Activated T-cell treated with anti-CD3 and anti-CD28 coated beads, Interleukin-2, amount 50 U/mL, for 72 hours (primary cell): ENCODE results near the gene PRAMEF5. TPM values are rescaled to one million over a fixed set of nuclear protein-coding genes. Genes with fewer than 3 reads are reported as not detected.
"Not testable (repeated sequence)": the region's sequence is repeated elsewhere in the genome, so short reads cannot be mapped to it uniquely, and the experiment has no call there.

Experiments
- ATAC-seq, 2 donors: fragments of 150-1000 bp; cut with Tn5 transposase; replicated peaks in 1 of 2; 2 replicates each; pipeline ENCODE4 v1.10.0; 2021; ENCODE audit warnings: moderate library complexity in 2 of 2, mild to moderate bottlenecking in 1 of 2
- DNase-seq, 2 donors: peaks; one replicate each; pipeline ENCODE4 v3.0.0; 2021 to 2022; ENCODE audit warnings: mixed read lengths in 1 of 2
- H3K27ac Mint-ChIP-seq: one replicate; pipeline ENCODE4 v1.8.0; 2022; ENCODE audit warnings: mild to moderate bottlenecking, moderate library complexity, mixed read lengths
- H3K27me3 Mint-ChIP-seq: one replicate; pipeline ENCODE4 v1.8.0; 2022; ENCODE audit warnings: low read depth, mixed read lengths
- H3K36me3 Mint-ChIP-seq, 2 donors: one replicate each; pipeline ENCODE4 v1.8.0; 2022; ENCODE audit warnings: mixed read lengths in 2 of 2, mild to moderate bottlenecking in 1 of 2; ENCODE audit not compliant: insufficient read depth in 2 of 2
- H3K4me1 Mint-ChIP-seq: one replicate; pipeline ENCODE4 v1.8.0; 2022; ENCODE audit warnings: low read depth, mixed read lengths
- H3K4me3 Mint-ChIP-seq, 2 donors: one replicate each; pipeline ENCODE4 v1.8.0; 2022; ENCODE audit warnings: mild to moderate bottlenecking in 2 of 2, mixed read lengths in 2 of 2, moderate library complexity in 2 of 2
- H3K9me3 Mint-ChIP-seq, 2 donors: one replicate each; pipeline ENCODE4 v1.8.0; 2022; ENCODE audit warnings: mixed read lengths in 2 of 2
- total RNA-seq, 2 donors: library from RNA; stranded (reverse); gene quantifications; one replicate each; pipeline ENCODE4 v1.2.3, GENCODE V29; 2022

Gene PRAMEF5
- total RNA-seq, result not detected

DNA sequence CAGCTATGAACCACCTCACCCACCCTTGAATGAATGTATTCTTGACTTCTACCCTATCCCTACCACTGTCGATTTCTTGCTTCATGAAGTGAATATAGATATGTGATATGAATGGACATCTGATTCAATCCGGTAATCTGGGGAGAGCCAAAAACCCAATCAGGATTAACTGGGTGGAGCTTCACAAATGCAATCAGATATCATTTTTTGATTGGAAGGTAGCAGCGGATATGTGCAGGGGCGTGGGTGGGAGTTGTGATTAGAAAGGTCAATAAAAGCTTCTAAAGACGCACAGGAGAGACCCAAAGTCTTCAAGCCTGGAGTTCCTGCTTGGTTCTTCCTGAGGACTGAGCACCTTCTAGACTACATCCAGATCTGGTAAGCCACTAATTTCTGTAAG lies at the start of gene PRAMEF5:
Gene PRAMEF5, plus strand, starts transcription at position 301 of the 400 bp plus-strand sequence. CDS start 5,071 bp downstream, outside the sequence.
- not testable (repeated sequence) for H3K27ac Mint-ChIP-seq, DNase-seq, H3K27me3 Mint-ChIP-seq, H3K4me1 Mint-ChIP-seq, H3K4me3 Mint-ChIP-seq, H3K9me3 Mint-ChIP-seq, H3K36me3 Mint-ChIP-seq, ATAC-seq

DNA sequence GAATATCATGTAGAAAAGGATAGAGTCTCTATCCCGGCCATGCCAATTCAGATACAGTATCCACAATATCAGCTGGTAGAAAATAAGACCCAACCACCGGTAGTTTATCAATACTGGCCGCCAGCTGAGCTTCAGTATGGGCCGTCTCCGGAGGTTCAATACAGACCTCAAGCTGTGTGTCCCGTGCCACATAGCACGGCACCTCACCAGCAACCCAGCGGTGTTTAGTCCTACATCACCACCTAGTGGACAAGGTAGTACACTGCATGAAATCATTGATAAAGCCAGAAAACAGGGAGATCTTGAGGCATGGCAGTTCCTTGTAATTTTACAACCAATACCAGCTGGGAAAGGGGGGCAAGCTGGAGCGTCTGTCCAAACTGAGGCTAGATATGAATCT lies 45.3 kb upstream of the PRAMEF5 start:
- not testable (repeated sequence) for H3K27ac Mint-ChIP-seq, ATAC-seq

DNA sequence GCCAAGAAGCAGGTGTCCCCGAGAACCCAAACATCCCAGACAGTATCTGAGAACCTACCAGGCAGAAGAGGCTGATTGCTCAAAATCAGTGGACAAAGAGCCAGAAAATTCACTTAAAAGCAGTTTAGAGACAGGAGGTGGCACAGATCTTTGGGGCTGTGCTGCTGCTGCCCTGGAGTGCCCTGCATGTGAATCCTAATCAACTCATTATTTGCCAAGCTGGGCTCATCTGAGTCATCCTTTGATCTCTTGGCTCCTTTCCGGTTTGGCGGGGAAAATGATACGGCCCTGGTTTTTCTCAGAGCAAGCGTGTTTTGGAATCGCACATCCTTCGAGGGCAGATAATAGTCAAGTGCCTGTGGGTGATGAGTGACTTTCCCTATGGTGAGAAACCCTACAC lies 37.4 kb upstream of the PRAMEF5 start:
- not testable (repeated sequence) for H3K9me3 Mint-ChIP-seq, DNase-seq, H3K4me3 Mint-ChIP-seq, H3K27me3 Mint-ChIP-seq, H3K36me3 Mint-ChIP-seq, H3K27ac Mint-ChIP-seq, H3K4me1 Mint-ChIP-seq, ATAC-seq

More for the DNA sequence above, 45.3 kb upstream of the PRAMEF5 start:
- not testable (repeated sequence) for H3K27me3 Mint-ChIP-seq, H3K4me1 Mint-ChIP-seq, H3K36me3 Mint-ChIP-seq, H3K4me3 Mint-ChIP-seq, H3K9me3 Mint-ChIP-seq, DNase-seq

DNA sequence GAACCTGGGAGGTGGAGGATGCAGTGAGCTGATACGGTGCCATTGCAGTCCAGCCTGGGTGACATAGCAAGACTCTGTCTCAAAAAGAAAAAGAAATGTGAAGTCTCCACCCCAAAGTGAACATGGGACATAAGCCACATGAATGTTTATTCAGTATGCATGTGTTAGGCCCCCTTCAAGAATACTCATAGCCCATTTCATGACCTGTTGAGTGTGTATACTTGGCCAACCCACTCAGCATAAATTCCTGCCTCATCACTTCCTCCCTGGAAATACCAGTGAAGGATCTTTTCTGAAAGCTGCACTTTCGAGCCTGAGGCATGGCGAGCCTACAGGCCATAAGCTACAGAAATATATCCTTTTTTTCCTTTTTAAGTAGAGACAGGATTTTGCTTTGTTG lies 34.8 kb upstream of the PRAMEF5 start:
- not testable (repeated sequence) for H3K4me3 Mint-ChIP-seq, DNase-seq, ATAC-seq, H3K27ac Mint-ChIP-seq, H3K36me3 Mint-ChIP-seq, H3K9me3 Mint-ChIP-seq, H3K27me3 Mint-ChIP-seq, H3K4me1 Mint-ChIP-seq

- not testable (repeated sequence) for H3K9me3 Mint-ChIP-seq, H3K36me3 Mint-ChIP-seq, H3K4me1 Mint-ChIP-seq, DNase-seq, H3K4me3 Mint-ChIP-seq, H3K27me3 Mint-ChIP-seq, ATAC-seq, H3K27ac Mint-ChIP-seq
Observed at GRCh38 chr1:13222788-13223187, 31.2 kb upstream of the PRAMEF5 start.

- no peak overlapping the region for H3K27ac Mint-ChIP-seq
- no peak overlapping the region for H3K4me3 Mint-ChIP-seq
- peaks cover 6% of the 10 kb centered on the region for H3K27me3 Mint-ChIP-seq
- H3K36me3 Mint-ChIP-seq, result no peaks in the 10 kb centered on the region
- DNase-seq, result no peak
- no peak for ATAC-seq
- no peaks in the 10 kb centered on the region for H3K4me1 Mint-ChIP-seq
- no peaks in the 10 kb centered on the region for H3K9me3 Mint-ChIP-seq
Observed at GRCh38 chr1:13224480-13225060, 29.4 kb upstream of the PRAMEF5 start.

DNA sequence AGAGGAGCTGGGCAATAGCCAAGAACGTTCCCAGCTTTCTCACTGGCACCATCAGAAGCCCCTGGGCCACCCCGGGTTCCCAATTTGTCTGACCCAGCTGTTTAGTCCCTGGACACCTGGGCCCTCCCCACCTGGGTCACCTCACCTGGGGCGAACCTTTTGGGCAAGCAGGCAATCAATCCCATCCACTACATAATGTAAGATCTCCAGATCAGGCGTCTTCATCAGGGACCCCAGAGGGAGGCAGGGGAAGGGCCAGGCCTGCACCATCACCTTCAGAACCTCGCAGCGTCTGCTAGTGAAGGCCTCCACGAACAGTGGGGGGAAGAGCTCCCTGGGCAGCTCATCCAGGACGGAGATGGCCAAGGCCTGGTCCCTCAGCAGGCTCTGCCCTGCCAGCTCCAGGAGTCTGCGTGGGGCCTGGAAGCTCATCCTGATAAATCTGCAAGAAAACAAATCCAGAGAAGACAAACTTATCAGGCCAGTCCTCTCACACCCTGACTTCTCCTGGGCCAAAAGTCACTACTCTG lies 28.3 kb upstream of the PRAMEF5 start, which contains the start of gene PRAMEF18:
Gene PRAMEF18, minus strand, starts transcription at position 480 of the 530 bp plus-strand sequence. Its CDS starts 48 bp downstream, at position 432.
- H3K4me3 Mint-ChIP-seq, H3K4me1 Mint-ChIP-seq, H3K27ac Mint-ChIP-seq, H3K36me3 Mint-ChIP-seq, DNase-seq, ATAC-seq, H3K9me3 Mint-ChIP-seq, H3K27me3 Mint-ChIP-seq: not testable (repeated sequence)

DNA sequence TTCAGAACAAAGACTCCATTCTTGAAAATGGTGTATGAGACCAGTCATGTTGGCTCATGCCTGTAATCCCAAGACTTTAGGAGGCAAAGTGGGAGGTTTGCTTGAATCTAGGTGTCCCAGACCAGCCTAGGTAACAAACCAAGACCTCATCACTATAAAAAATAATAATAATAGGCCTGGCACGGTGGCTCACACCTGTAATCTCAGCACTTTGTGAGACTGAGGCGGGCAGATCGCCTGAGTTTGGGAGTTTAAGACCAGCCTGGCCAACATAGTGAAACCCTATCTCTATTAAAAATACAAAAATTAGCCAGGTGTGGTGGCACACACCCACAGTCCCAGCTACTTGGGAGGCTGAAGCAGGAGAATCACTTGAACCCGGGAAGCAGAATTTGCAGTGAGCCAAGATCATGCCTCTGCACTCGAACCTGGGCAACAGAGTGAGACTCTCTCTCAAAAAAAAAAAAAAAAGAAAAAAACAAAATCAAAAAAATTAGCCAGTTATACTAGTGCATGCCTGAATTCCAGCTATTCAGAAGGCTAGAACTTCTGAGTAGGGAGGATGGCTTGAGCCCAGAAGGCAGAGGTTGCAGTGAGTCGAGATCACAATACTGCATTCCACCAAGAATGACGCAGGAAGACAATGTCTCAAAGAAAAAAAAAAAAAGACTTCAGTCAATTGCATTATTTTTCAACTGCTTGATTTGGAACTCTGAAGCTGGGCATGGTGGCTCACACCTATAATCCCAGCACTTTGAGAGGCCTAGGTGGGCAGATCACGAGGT lies 26.5 kb upstream of the PRAMEF5 start:
- not testable (repeated sequence) for H3K27me3 Mint-ChIP-seq, H3K27ac Mint-ChIP-seq, DNase-seq

DNA sequence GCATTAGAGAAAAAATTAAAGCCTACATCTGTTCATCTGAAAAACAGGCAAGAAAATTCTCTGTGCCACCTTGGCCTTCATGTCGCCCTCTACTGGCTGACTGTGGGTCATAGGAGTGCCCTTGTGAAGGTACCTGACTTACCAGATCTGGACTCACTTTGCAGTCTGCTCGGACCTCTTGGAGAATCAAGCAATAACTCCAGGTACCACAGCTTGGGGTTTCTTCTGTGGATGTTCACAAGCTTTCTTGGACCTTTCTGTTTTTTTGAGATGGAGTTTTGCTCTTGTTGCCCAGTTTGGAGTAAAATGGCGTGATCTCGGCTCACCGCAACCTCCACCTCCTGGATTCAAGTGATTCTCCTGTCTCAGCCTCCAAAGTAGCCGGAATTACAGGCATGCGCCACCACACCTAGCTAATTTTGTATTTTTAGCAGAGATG lies 25.6 kb upstream of the PRAMEF5 start:
- H3K4me1 Mint-ChIP-seq, result no peaks in the 10 kb centered on the region
- H3K27ac Mint-ChIP-seq, result no peak overlapping the region
- ATAC-seq, result peak in 1 of 2 donors; percentile 51
- H3K27me3 Mint-ChIP-seq, result peaks cover 6% of the 10 kb centered on the region
- H3K36me3 Mint-ChIP-seq, result no peaks in the 10 kb centered on the region
- peak; percentile 40 to 51 for DNase-seq
- H3K4me3 Mint-ChIP-seq, result no peak overlapping the region
- no peaks in the 10 kb centered on the region for H3K9me3 Mint-ChIP-seq

More for the DNA sequence above, 26.5 kb upstream of the PRAMEF5 start:
- not testable (repeated sequence) for H3K4me1 Mint-ChIP-seq, H3K9me3 Mint-ChIP-seq, H3K4me3 Mint-ChIP-seq, H3K36me3 Mint-ChIP-seq, ATAC-seq

DNA sequence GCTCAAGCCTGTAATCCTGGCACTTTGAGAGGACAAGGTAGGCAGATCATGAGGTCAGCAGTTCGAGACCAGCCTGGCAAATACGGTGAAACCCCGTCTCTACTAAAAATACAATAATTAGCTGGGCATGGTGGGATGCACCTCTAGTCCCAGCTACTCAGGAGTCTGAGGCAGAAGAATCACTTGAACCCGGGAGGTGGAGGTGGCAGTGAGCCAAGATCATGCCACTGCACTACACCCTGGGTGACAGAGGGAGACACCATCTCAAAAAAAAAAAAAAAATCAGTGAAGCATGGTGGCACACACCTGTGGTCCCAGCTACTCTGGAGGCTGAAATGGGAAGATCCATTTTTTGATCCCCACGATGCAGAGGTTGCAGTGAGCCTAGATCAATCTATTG lies 23.9 kb upstream of the PRAMEF5 start:
- H3K4me3 Mint-ChIP-seq, DNase-seq, ATAC-seq, H3K9me3 Mint-ChIP-seq, H3K27ac Mint-ChIP-seq, H3K27me3 Mint-ChIP-seq, H3K4me1 Mint-ChIP-seq, H3K36me3 Mint-ChIP-seq: not testable (repeated sequence)

DNA sequence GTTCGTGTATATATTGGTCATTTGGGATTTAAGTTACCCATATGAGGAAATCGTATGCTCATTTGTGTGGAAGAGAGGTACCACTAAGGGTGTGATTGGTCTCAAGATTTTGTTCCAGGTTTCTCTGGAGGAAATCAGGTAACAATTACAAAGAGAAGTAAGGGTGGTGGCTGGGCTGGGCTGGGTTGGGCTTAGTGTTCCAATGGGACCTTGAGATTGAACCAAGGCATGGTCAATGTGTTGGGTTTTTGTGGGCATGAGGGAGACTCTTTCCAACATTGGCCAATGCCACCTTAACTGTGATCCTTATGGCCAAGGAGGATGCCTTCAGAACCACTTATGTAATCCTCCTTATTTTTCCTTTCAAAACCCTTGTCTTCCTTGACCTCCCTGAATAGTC lies 23.4 kb upstream of the PRAMEF5 start:
- not testable (repeated sequence) for H3K4me1 Mint-ChIP-seq, H3K27ac Mint-ChIP-seq, H3K36me3 Mint-ChIP-seq, H3K9me3 Mint-ChIP-seq, DNase-seq, H3K27me3 Mint-ChIP-seq, H3K4me3 Mint-ChIP-seq
- peak in 1 of 2 donors; percentile 15 for ATAC-seq

DNA sequence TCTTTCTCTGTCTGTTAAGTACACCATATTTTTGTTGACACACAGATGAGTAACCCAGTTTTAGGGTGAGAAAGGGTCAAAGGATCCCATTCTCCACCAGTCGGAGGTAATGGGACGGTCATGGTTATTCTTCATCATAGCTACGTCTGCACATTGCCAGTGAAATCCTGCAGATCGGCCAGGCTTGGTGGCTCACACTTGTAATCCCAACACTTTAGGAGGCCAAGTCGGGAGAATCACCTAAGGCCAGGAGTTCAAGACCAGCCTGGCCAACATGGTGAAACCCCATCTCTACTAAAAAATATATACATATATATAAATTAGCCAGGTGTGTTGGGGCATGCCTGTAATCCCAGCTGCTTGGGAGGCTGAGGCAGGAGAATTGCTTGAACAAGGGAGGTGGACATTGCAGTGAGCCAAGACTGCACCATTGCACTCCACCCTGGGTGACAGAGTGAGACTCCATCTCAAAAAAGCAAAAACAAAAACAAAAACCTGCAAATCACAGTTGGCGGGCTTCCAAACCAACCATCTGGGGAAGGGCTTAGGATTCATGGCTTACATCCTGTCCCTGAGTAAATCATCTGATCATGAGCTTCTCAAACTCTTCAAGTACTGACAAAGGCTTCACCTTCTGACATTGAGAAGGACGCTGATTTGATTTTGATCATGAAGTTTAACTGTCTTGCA lies 22.8 kb upstream of the PRAMEF5 start:
- H3K9me3 Mint-ChIP-seq, H3K27me3 Mint-ChIP-seq, H3K36me3 Mint-ChIP-seq, H3K4me3 Mint-ChIP-seq, DNase-seq, ATAC-seq, H3K4me1 Mint-ChIP-seq, H3K27ac Mint-ChIP-seq: not testable (repeated sequence)

- H3K36me3 Mint-ChIP-seq, H3K27ac Mint-ChIP-seq, H3K27me3 Mint-ChIP-seq, ATAC-seq, DNase-seq, H3K9me3 Mint-ChIP-seq, H3K4me1 Mint-ChIP-seq, H3K4me3 Mint-ChIP-seq: not testable (repeated sequence)
Observed at GRCh38 chr1:13232056-13232455, 21.9 kb upstream of the PRAMEF5 start.
